ENCODE measurements around the gene NBPF9.
"Not testable (repeated sequence)": the region's sequence is repeated elsewhere in the genome, so short reads cannot be mapped to it uniquely, and the experiment has no call there.

The NBPF9 gene

DNA sequence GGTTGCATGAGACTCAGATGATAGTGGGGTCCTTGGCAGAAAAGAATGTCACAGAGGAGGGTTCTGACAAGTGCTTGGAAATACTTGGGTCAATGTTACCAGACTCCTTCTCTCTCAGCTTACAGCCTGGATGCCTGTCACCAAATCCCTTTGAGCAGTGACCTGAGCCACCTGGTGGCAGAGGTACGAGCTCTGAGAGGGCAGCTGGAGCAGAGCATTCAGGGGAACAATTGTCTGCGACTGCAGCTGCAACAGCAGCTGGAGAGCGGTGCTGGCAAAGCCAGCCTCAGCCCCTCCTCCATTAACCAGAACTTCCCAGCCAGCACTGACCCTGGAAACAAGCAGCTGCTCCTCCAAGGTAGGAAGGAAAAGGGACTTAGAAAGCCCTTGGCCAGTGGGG lies 79.0 kb downstream of the NBPF9 start:
- DNase-seq; in situ Hi-C loops (cut with HindIII; ENCODE audit: low pct_ligation_motif_present, low pct_unique_long_range_greater_than_20kb, low sequenced_read_pairs): not testable (repeated sequence)

DNA sequence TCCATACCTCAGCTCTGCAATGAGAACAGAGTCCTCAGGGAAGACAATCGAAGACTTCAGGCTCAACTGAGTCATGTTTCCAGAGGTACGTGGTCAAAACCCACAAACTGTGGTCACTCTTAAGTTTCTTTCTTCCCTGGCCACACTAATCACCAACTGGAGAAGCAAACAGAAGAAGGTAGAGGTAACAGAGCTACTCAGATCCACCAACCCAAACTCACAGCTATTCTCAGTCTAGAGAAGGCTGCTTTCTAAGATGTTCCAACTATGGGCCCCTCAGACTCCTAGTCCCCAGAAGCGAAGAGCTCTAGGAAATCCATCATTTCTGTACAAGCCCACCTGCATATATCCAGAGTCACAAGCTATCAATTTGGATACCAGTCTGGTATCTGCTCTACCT lies 84.8 kb downstream of the NBPF9 start:
- DNase-seq; in situ Hi-C loops (cut with HindIII; ENCODE audit: low pct_ligation_motif_present, low pct_unique_long_range_greater_than_20kb, low sequenced_read_pairs): not testable (repeated sequence)

DNA sequence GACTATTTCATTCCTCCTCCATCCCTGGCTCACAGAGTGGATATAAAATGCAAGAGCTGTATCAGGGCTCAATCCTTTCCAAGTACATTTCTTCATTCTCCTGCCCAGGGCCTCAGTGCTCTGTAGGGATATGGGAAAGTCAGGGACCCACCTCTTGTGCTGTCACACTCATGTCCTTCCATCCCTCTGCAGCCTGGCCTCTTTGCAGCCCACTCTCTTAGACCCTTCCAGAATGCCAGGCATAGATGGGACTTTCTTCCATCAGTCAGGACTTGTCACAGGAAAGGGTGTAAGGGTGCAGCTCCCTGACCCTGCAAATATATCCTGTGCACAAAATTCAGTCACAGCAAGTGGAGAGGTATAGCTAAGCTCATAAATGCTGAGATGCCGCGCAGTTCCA lies 86.7 kb downstream of the NBPF9 start:
- DNase-seq; in situ Hi-C loops (cut with HindIII; ENCODE audit: low pct_ligation_motif_present, low pct_unique_long_range_greater_than_20kb, low sequenced_read_pairs): not testable (repeated sequence)

DNA sequence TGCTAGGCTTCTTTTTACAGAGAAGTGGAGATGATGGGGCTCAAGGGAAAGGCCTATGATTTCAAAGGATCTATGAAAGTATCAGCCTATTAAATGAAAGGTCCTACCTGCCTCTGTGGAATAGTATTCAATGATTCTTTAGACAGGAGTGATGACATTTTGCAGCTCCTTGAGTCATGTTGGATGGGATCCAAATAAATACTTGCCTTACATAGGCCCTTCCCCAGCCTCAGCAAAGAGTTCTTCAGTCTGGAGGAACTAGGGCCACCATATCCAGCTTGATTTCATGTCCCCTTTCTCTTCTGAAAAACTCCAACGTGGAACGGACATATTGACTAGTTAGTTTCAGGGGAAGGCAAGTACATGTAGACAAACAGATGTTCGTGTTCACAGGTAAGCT lies 87.8 kb downstream of the NBPF9 start:
- DNase-seq; in situ Hi-C loops (cut with HindIII; ENCODE audit: low pct_ligation_motif_present, low pct_unique_long_range_greater_than_20kb, low sequenced_read_pairs): not testable (repeated sequence)

DNA sequence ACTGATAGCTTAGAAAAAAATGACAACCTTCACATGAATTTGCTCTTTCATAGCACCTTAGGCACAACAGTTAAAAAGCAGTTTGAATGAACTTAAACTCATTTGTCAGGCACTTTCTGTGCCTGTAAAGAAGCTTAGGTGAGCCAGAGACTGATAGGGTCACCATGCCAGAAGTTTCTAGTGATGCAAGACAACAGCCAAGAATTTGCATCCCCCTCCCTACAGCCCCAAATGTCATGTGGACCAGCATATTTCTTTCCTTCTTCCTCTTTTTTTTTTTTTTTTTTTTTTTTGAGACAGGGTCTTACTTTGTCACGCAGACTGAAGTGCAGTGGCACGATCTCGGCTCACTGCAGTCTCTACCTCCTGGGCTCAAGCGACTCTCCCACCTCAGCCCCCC lies 89.8 kb downstream of the NBPF9 start:
- DNase-seq; in situ Hi-C loops (cut with HindIII; ENCODE audit: low pct_ligation_motif_present, low pct_unique_long_range_greater_than_20kb, low sequenced_read_pairs): not testable (repeated sequence)

DNA sequence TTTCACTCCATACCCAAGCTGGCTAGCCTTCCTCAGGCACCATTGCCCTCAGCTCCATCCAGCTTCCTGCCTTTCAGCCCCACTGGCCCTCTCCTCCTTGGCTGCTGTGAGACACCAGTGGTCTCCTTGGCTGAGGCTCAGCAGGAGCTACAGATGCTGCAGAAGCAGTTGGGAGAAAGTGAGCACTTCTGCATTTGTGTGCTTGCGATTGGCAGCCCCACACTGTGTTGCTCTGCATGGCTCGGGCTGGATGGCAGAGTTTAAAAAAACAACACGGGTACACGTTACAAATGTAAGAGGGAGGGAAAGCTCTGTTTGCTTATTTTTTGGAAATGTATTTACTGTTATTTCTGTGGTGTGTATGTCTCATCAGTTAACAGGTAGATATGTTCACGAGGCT lies 90.8 kb downstream of the NBPF9 start:
- in situ Hi-C loops (cut with HindIII; ENCODE audit: low pct_ligation_motif_present, low pct_unique_long_range_greater_than_20kb, low sequenced_read_pairs); DNase-seq: not testable (repeated sequence)

DNA sequence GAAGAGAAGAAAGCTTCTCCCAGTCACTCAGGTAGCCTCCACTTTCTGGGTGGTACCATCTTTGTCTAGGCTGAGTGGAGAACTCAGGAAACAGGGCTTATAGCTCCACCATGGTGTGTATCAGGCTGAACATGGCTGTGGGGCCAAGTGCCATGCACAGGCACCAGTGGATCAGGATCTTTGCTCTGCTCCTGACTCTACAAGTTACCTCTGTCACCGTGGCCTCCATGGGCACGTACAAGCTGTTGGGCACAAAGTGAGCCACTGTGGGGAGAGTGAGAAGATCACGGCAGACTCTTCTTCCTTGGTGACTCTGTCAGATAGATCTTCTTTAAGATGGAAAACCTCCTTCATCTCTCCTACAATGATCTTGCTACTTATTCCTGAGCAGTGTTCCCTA lies 93.6 kb downstream of the NBPF9 start:
- DNase-seq; in situ Hi-C loops (cut with HindIII; ENCODE audit: low pct_ligation_motif_present, low pct_unique_long_range_greater_than_20kb, low sequenced_read_pairs): not testable (repeated sequence)

DNA sequence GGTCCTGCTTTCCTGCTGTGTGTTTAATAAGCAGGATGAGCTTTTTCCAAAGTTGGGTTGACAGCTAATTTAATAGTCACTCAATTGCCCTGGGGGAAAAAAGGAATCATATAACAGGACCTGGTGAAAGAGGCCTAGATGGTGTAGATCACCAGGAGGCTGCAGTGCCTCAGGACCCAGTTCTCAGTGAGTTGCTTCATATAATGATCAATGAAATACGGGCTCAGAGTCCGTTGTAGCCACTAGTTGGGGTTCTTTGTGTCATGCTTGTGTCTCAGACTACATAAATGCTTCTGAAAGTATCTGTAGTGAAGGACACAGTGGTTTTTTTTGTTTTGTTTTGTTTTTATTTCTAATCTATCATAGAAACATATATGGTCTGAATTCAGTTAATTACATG lies 94.6 kb downstream of the NBPF9 start:
- DNase-seq; in situ Hi-C loops (cut with HindIII; ENCODE audit: low pct_ligation_motif_present, low pct_unique_long_range_greater_than_20kb, low sequenced_read_pairs): not testable (repeated sequence)

DNA sequence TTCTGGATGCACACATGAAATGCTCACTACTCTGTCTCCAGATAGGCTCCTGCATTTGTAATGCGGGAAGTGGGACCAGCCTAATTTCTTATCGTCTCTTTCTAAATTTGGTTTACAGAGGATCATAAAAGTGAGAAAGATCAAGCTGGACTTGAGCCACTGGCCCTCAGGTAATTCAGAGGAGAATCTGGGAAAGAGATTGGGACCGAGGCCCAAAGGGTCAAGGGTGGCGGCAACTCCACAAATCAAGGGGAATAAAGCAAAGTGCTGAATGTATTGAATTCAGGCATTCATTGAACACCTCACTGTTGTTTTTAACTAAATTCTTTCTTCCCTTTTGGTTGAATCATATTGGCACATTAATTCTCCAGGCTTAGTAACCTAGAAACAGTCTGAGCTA lies 95.0 kb downstream of the NBPF9 start:
- DNase-seq; in situ Hi-C loops (cut with HindIII; ENCODE audit: low pct_ligation_motif_present, low pct_unique_long_range_greater_than_20kb, low sequenced_read_pairs): not testable (repeated sequence)
